PC-3 (cell line): Measurements from ENCODE around the gene ARHGAP15. TPM values are rescaled to one million over a fixed set of nuclear protein-coding genes. Genes with fewer than 3 reads are reported as not detected.
A peak's percentile ranks its signal among the peaks of the same experiment; 100 is the strongest.

Experiments used
- ATAC-seq: fragments of 200-7000 bp; cut with Tn5 transposase; 2 replicates; pipeline ENCODE4 v1.9.1; 2020; ENCODE audit warnings: mild to moderate bottlenecking, moderate library complexity
- BruUV-seq: library from RNA; stranded (reverse); fragments of 400-500 nt; replicated peaks from 2 replicates; lab custom pipeline; 2021; lab: Mats Ljungman, UMichigan
- CTCF ChIA-PET: fragments of 300-600 bp; sonication (Branson Sonifier 250); formaldehyde crosslinking; loops from one replicate; lab custom pipeline; 2022; ENCODE audit warnings: antibody characterized with exemption; lab: Charles Lee
- POLR2A ChIA-PET: fragments of 300-600 bp; sonication (Branson Sonifier 250); formaldehyde crosslinking; loops from one replicate; lab custom pipeline; 2022; ENCODE audit warnings: antibody characterized with exemption; ENCODE audit not compliant: unreplicated experiment; lab: Charles Lee
- DNase-seq: peaks from one replicate; pipeline ENCODE4 v3.0.0-alpha.2; 2015
- H2AFZ ChIP-seq: fragments of 300-600 bp; sonication (generic); 2 replicates; pipeline ENCODE4 v1.6.0; 2016; ENCODE audit warnings: antibody characterized with exemption, low read length
- H3F3A ChIP-seq: fragments of 300-600 bp; sonication (generic); one replicate; pipeline ENCODE4 v1.6.0; 2017; ENCODE audit warnings: antibody characterized with exemption, low read length, control low read depth, mild to moderate bottlenecking; ENCODE audit not compliant: unreplicated experiment
- H3K27ac ChIP-seq: fragments of 300-600 bp; sonication (generic); 2 replicates; pipeline ENCODE4 v1.5.1; 2016; ENCODE audit warnings: mild to moderate bottlenecking, low read length
- H3K27me3 ChIP-seq: fragments of 300-600 bp; sonication (generic); 2 replicates; pipeline ENCODE4 v1.6.1; 2016; ENCODE audit warnings: low read length, mixed read lengths
- H3K36me3 ChIP-seq: fragments of 300-600 bp; sonication (generic); 2 replicates; pipeline ENCODE4 v1.6.1; 2016; ENCODE audit warnings: low read depth, mixed run types, low read length, mixed read lengths
- H3K4me1 ChIP-seq: fragments of 300-600 bp; sonication (generic); 2 replicates; pipeline ENCODE4 v1.5.1; 2016; ENCODE audit warnings: low read length; ENCODE audit not compliant: insufficient read depth
- H3K4me2 ChIP-seq: fragments of 300-600 bp; sonication (generic); 2 replicates; pipeline ENCODE4 v1.6.0; 2016; ENCODE audit warnings: low read length
- H3K4me3 ChIP-seq: fragments of 300-600 bp; sonication (generic); 2 replicates; pipeline ENCODE4 v1.5.1; 2016; ENCODE audit warnings: mild to moderate bottlenecking, low read length, mixed read lengths
- H3K79me2 ChIP-seq: fragments of 300-600 bp; sonication (generic); 2 replicates; pipeline ENCODE4 v1.6.1; 2017; ENCODE audit warnings: low read length, mixed read lengths
- H3K9ac ChIP-seq: fragments of 300-600 bp; sonication (generic); 2 replicates; pipeline ENCODE4 v1.6.0; 2016; ENCODE audit warnings: mild to moderate bottlenecking, low read length
- H3K9me2 ChIP-seq: fragments of 300-600 bp; sonication (generic); replicated peaks from 2 replicates; pipeline ENCODE4 v1.6.1; 2016; ENCODE audit warnings: mixed run types, low read length, mixed read lengths
- H3K9me3 ChIP-seq: fragments of 300-600 bp; sonication (generic); 2 replicates; pipeline ENCODE4 v1.6.1; 2016; ENCODE audit warnings: low read length, mixed read lengths
- H4K20me1 ChIP-seq: fragments of 300-600 bp; sonication (generic); 2 replicates; pipeline ENCODE4 v1.6.1; 2016; ENCODE audit warnings: low read length, mixed read lengths
- EZH2 ChIP-seq: fragments of 300-600 bp; sonication (generic); IDR thresholded peaks from one replicate; pipeline ENCODE4 v1.6.1; 2017; ENCODE audit warnings: antibody characterized with exemption, mild to moderate bottlenecking, low read length; ENCODE audit not compliant: unreplicated experiment
- EZH2phosphoT487 ChIP-seq: fragments of 300-600 bp; sonication (generic); IDR thresholded peaks from 2 replicates; pipeline ENCODE4 v1.6.1; 2018; ENCODE audit warnings: mild to moderate bottlenecking, antibody characterized with exemption, low read length, borderline replicate concordance
- intact Hi-C: fragments of 100-400 bp; cut with micrococcal nuclease; formaldehyde crosslinking; loops from 2 replicates; pipeline ENCODE4 v1.9.0; 2023
- total RNA-seq: library from RNA; depleted of rRNA; stranded (reverse); fragments of >200 nt; gene quantifications from 2 replicates; pipeline ENCODE4 v1.2.3, GENCODE V29; 2014
- TF ChIP-seq, protein P1 (sequence below): fragments of 300-600 bp; sonication (generic); conservative IDR thresholded peaks from 2 replicates; pipeline ENCODE4 v1.5.1; 2017; ENCODE audit warnings: antibody characterized with exemption, low read depth, mild to moderate bottlenecking, low read length

ARHGAP15 gene
- total RNA-seq, 1 experiment from 2014 or later = not detected

- ATAC-seq (peak; percentile 57), DNase-seq (peak; percentile 63)
Observed at GRCh38 chr2:143321994-143322393, 192.8 kb downstream of the ARHGAP15 start.

GRCh38 chr2:143329288-143329687 lies 200.1 kb downstream of the ARHGAP15 start:
- ATAC-seq = no peak
- POLR2A ChIA-PET = no interaction called here

More at GRCh38 chr2:143321994-143322393, 192.8 kb downstream of the ARHGAP15 start:
- Histone ChIP-seq H3K4me3 (no peak overlapping the region), H3F3A (no peaks in the 10 kb centered on the region), H3K9me3 (no peaks in the 10 kb centered on the region), H2AFZ (no peak overlapping the region), H3K9me2 (no peaks in the 10 kb centered on the region), H3K27me3 (no peaks in the 10 kb centered on the region), H3K4me1 (peaks cover 6% of the 10 kb centered on the region; the same call in 1 of the 2 replicates), H3K4me2 (0 out of 2 replicates have a peak overlapping the region, but pooled peaks have one; percentile 7), H3K27ac (no peak overlapping the region), H4K20me1 (no peaks in the 10 kb centered on the region), H3K36me3 (no peaks in the 10 kb centered on the region), H3K79me2 (no peaks in the 10 kb centered on the region), H3K9ac (no peak overlapping the region)
- no peak for TF ChIP-seq EZH2phosphoT487
- TF ChIP-seq, protein P1, sequence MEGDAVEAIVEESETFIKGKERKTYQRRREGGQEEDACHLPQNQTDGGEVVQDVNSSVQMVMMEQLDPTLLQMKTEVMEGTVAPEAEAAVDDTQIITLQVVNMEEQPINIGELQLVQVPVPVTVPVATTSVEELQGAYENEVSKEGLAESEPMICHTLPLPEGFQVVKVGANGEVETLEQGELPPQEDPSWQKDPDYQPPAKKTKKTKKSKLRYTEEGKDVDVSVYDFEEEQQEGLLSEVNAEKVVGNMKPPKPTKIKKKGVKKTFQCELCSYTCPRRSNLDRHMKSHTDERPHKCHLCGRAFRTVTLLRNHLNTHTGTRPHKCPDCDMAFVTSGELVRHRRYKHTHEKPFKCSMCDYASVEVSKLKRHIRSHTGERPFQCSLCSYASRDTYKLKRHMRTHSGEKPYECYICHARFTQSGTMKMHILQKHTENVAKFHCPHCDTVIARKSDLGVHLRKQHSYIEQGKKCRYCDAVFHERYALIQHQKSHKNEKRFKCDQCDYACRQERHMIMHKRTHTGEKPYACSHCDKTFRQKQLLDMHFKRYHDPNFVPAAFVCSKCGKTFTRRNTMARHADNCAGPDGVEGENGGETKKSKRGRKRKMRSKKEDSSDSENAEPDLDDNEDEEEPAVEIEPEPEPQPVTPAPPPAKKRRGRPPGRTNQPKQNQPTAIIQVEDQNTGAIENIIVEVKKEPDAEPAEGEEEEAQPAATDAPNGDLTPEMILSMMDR = no peak
- no peak for TF ChIP-seq EZH2
- ChIA-PET CTCF (no interaction called here), POLR2A (no interaction called here)
- BruUV-seq = no TSS peak
- intact Hi-C loops = no loop called here

More at GRCh38 chr2:143329288-143329687, 200.1 kb downstream of the ARHGAP15 start:
- no peaks in the 10 kb centered on the region for H4K20me1 ChIP-seq
- H3K4me2 ChIP-seq = no peak overlapping the region
- no peaks in the 10 kb centered on the region for H3F3A ChIP-seq
- H3K36me3 ChIP-seq = no peaks in the 10 kb centered on the region
- no peaks in the 10 kb centered on the region for H3K27me3 ChIP-seq
- intact Hi-C loops = no loop called here
- H3K27ac ChIP-seq = no peak overlapping the region
- H3K9ac ChIP-seq = no peak overlapping the region
- no TSS peak for BruUV-seq
- H3K9me2 ChIP-seq = no peaks in the 10 kb centered on the region
- H3K9me3 ChIP-seq = no peaks in the 10 kb centered on the region
- no peaks in the 10 kb centered on the region for H3K79me2 ChIP-seq
- DNase-seq = no peak
- H2AFZ ChIP-seq = no peak overlapping the region
- H3K4me3 ChIP-seq = no peak overlapping the region
- CTCF ChIA-PET = no interaction called here
- H3K4me1 ChIP-seq = no peaks in the 10 kb centered on the region
- TF ChIP-seq, protein P1 = no peak
- TF ChIP-seq EZH2phosphoT487 (no peak), EZH2 (no peak)
